ENCODE results near the gene SLC2A13.
"Not testable (repeated sequence)": the region's sequence is repeated elsewhere in the genome, so short reads cannot be mapped to it uniquely, and the experiment has no call there.

The SLC2A13 gene

GRCh38 chr12:40045656-40046055 lies 60.2 kb downstream of the SLC2A13 start:
- DNase-seq (ENCODE audit: low read depth, low spot score): no peak
- no peak overlapping the region for H3K27ac ChIP-seq

DNA sequence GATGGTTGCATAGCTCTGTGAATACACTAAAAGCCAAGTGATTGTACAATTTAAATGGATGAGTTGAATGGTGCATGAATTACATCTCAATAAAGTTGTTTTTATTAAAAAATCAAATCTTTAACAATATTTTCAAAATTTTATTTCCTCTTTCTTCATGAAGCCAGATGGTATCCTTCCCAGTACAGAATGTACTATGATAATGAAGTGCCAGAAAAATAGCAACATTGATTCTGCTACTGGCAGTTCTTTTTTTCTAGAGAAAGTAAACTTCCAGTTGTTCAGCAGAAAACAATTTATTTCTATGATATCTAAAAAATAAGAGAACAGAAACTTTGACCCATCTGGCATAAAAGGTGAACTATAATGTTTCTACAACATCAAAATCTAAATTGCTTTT lies 61.5 kb downstream of the SLC2A13 start:
- H3K27ac ChIP-seq: no peak overlapping the region
- DNase-seq (ENCODE audit: low read depth, low spot score): no peak

DNA sequence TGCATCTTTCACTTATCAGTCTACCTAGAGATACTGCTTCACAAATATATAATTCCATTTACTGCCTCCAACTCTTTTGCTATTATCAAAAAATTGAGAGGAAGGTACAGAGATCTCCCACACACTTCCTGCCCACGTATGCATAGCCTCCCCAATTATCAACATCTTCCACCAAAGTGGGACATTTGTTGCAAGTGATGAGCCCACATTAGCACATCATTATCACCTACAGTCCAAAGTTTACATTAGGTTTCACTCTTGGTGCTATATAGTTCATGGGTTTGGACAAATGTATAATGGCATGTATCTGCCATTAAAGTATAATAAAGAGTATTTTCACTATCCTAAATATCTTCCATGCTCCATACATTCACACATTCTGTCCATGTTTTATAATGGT lies 66.3 kb downstream of the SLC2A13 start:
- H3K27ac ChIP-seq: no peak overlapping the region
- DNase-seq (ENCODE audit: low read depth, low spot score): no peak

- no peak overlapping the region for H3K27ac ChIP-seq
- DNase-seq (ENCODE audit: low read depth, low spot score): no peak
Measured at GRCh38 chr12:40038619-40039018, 67.3 kb downstream of the SLC2A13 start.

DNA sequence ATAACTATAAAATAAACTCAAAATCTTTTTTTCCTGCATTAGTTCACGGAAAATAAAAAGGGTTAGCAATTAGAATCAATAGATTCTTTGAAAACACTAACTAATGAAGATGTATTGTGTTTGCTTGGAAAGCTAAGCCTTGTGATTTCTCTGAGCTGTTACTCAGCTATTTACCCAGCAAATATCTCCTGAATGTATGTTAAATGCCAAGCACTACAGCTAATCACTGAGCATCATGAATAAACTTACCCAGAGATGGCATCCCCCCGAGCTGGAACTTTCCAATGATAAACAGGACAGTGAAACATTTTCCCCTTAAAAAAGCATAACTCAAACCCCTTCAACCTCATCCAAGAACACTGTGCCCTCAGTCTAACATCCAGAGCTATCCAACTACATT lies 71.2 kb downstream of the SLC2A13 start:
- DNase-seq (ENCODE audit: low read depth, low spot score): no peak
- H3K27ac ChIP-seq: no peak overlapping the region

GRCh38 chr12:40034156-40034555 lies 71.7 kb downstream of the SLC2A13 start:
- no peak for DNase-seq (ENCODE audit: low read depth, low spot score)
- H3K27ac ChIP-seq: no peak overlapping the region

- DNase-seq (ENCODE audit: low read depth, low spot score): no peak
- H3K27ac ChIP-seq: no peak overlapping the region
Measured at GRCh38 chr12:40033242-40033630, 72.6 kb downstream of the SLC2A13 start.

- H3K27ac ChIP-seq: no peak overlapping the region
- no peak for DNase-seq (ENCODE audit: low read depth, low spot score)
Measured at GRCh38 chr12:40032433-40033241, 73.2 kb downstream of the SLC2A13 start.

DNA sequence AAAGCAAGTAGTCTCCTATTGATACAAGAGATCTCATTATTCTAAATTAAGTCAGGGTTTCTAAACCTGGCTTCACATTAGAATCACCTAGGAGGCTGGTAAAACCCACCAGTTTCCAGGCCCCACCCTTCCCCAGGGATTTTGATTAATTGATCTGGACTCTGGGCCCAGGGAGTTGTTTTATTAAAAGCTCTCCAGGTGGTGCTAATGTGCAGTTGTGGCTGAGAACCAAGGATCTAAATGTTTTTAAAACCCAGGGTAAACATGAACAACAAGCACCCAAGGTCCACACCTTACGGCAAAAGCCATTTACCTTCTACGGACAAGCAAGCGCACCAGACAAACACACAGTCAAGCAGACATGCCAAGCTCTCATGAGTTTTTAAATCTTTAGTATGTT lies 73.9 kb downstream of the SLC2A13 start:
- no peak for DNase-seq (ENCODE audit: low read depth, low spot score)
- H3K27ac ChIP-seq: no peak overlapping the region

DNA sequence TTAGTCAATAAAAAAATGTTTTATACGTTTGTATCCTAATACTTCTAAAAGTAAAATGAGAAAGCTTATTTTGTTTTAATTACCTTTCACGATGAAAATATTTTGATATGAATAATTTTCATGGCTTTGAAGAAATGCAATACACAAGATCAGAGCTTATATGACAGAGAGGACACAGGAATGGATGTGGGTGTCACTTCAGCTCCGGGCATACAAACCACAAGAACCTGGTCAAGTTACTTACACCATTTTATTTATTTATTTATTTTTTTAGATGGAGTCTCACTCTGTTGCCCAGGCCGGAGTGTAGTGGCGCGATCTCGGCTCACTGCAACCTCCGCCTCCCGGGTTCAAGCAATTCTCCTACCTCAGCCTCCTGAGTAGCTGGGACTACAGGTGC lies 74.9 kb downstream of the SLC2A13 start:
- not testable (repeated sequence) for H3K27ac ChIP-seq; DNase-seq (ENCODE audit: low read depth, low spot score)

- DNase-seq (ENCODE audit: low read depth, low spot score): no peak
- no peak overlapping the region for H3K27ac ChIP-seq
Measured at GRCh38 chr12:40028296-40028695, 77.6 kb downstream of the SLC2A13 start.

GRCh38 chr12:40022850-40023249 lies 83.0 kb downstream of the SLC2A13 start:
- H3K27ac ChIP-seq: no peak overlapping the region
- DNase-seq (ENCODE audit: low read depth, low spot score): no peak

- no peak overlapping the region for H3K27ac ChIP-seq
- DNase-seq (ENCODE audit: low read depth, low spot score): no peak
Measured at GRCh38 chr12:40020261-40020691, 85.6 kb downstream of the SLC2A13 start.

- DNase-seq (ENCODE audit: low read depth, low spot score): no peak
- H3K27ac ChIP-seq: no peak overlapping the region
Measured at GRCh38 chr12:40017488-40017887, 88.4 kb downstream of the SLC2A13 start.

- no peak for DNase-seq (ENCODE audit: low read depth, low spot score)
- no peak overlapping the region for H3K27ac ChIP-seq
Measured at GRCh38 chr12:40016980-40017379, 88.9 kb downstream of the SLC2A13 start.

DNA sequence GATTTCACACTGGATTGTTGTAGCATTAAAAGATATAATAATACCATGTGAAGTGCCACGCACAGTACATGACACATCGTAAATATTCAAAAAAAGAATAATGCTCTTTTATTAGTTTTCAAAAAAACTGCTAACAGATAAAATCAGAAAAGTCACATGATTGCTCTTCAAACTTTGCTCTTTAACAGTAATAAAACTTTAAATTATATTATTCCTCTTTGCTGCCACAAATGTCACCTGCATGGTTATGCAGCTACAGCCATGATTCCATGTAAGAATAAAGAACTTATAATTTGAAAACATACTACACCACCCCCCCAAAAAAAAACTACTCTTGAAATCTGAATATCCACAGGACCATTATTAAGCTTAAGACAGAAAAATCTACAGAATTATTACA lies 90.0 kb downstream of the SLC2A13 start:
- no peak for DNase-seq (ENCODE audit: low read depth, low spot score)
- no peak overlapping the region for H3K27ac ChIP-seq

DNA sequence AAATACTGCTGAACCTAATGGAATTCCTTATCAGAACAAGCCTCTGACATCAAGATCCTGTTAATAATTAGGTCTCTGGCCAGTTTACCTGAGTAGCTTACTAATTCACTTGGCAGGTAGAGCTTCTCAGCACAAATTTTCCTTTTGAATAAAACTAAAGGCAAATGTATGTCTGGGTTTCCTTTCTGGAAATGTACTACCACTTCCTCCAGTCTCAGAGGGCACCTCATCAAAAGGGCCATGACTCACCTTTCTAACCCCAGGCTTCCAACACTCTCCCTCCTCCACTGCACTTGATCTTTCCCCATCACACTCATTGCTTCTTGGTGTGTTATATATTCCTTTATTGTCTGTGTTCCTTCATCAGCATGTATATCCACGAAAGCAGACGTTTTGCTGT lies 90.5 kb downstream of the SLC2A13 start:
- DNase-seq (ENCODE audit: low read depth, low spot score): no peak
- H3K27ac ChIP-seq: no peak overlapping the region

- no peak overlapping the region for H3K27ac ChIP-seq
- DNase-seq (ENCODE audit: low read depth, low spot score): no peak
Measured at GRCh38 chr12:40013847-40014246, 92.0 kb downstream of the SLC2A13 start.

- no peak for DNase-seq (ENCODE audit: low read depth, low spot score)
Measured at GRCh38 chr12:40013292-40013691, 92.6 kb downstream of the SLC2A13 start.

GRCh38 chr12:40012711-40013110 lies 93.2 kb downstream of the SLC2A13 start:
- DNase-seq (ENCODE audit: low read depth, low spot score): no peak
- H3K27ac ChIP-seq: no peak overlapping the region

More at GRCh38 chr12:40013292-40013691, 92.6 kb downstream of the SLC2A13 start:
- no peak overlapping the region for H3K27ac ChIP-seq

- no peak overlapping the region for H3K27ac ChIP-seq
- no peak for DNase-seq (ENCODE audit: low read depth, low spot score)
Measured at GRCh38 chr12:40011775-40012129, 94.1 kb downstream of the SLC2A13 start.

Data from epithelial cell of prostate (primary cell).